ENCODE measurements around the gene KRTAP9-7.
"Not testable (repeated sequence)": the region's sequence is repeated elsewhere in the genome, so short reads cannot be mapped to it uniquely, and the experiment has no call there.

The KRTAP9-7 gene, protein sequence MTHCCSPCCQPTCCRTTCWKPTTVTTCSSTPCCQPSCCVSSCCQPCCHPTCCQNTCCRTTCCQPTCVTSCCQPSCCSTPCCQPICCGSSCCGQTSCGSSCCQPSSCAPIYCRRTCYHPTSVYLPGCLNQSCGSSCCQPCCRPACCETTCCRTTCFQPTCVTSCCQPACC

GRCh38 chr17:41275648-41276190 is at the start of gene KRTAP9-7:
Gene KRTAP9-7 (plus strand): TSS chr17:41275698. CDS start chr17:41275698, 0 bp downstream.
- not testable (repeated sequence) for DNase-seq

- DNase-seq, result no peak
Measured at GRCh38 chr17:41226051-41226450, 49.4 kb upstream of the KRTAP9-7 start.

DNA sequence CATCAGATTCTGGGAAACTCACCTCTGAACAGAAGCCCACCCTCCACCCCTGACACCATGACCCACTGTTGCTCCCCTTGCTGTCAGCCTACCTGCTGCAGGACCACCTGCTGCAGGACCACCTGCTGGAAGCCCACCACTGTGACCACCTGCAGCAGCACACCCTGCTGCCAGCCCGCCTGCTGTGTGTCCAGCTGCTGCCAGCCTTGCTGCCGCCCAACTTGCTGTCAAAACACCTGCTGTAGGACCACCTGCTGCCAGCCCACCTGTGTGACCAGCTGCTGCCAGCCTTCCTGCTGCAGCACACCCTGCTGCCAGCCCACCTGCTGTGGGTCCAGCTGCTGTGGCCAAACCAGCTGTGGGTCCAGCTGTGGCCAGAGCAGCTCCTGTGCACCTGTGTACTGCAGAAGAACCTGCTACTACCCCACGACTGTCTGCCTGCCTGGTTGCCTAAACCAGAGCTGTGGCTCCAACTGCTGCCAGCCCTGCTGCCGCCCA is 48.9 kb upstream of the KRTAP9-7 start, which contains the start of gene KRTAP9-2:
TSS of gene KRTAP9-2 (plus strand) at position 51 of the 498 bp plus-strand sequence. CDS start at position 58, 7 bp downstream.
- not testable (repeated sequence) for DNase-seq

DNA sequence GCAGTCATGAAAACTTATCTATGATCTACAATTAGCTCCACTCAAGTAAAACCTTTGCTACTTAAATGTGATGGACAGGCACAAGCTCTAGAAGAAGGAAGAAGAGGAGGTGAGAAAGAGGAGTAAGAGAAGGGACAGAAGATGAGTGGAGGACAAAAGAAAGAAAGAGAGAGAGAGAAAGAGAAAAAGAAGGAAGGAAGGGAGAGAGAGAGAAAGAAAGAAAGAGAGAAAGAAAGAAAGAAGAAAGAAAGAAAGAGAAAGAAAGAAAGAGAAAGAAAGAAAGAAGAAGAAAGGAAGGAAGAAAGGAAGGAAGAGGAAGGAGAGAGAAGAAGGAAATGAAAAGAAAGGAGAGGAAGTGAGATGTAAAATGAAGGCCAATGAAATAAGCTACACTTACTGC is 45.4 kb upstream of the KRTAP9-7 start:
- DNase-seq, result no peak

DNA sequence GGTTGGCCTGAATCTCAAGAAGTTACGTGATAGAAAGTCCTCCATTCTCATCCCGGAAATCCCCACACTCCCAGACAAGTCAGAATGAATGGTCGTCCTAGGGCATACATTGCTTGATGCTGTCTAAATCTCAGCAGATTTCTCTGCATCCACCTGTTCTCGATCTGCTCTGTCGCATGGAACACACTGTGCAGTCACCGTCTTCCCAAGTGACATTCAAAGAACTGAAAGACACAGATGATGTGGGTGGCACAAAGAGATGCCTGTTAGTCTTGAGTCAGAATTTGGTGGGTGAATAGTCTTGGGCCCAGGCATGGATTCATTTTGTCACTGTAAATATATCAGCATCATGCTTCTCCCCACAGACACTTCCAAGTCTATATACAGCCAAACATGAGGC is 43.8 kb upstream of the KRTAP9-7 start:
- DNase-seq, result no peak

DNA sequence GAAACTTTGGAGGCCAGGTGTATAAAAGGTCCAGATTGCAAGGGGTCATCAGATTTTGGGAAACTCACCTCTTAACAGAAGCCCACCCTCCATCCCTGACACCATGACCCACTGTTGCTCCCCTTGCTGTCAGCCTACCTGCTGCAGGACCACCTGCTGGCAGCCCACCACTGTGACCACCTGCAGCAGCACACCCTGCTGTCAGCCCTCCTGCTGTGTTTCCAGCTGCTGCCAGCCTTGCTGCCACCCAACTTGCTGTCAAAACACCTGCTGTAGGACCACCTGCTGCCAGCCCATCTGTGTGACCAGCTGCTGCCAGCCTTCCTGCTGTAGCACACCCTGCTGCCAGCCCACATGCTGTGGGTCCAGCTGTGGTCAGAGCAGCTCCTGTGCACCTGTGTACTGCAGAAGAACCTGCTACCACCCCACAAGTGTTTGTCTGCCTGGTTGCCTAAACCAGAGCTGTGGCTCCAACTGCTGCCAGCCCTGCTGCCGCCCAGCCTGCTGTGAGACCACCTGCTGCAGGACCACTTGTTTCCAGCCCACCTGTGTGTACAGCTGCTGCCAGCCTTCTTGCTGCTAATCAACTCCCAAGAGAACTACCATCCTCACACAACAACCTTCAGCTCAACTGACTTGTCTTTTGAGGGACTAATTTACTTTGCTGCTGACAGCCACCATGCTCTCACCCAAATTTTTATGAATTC is 42.9 kb upstream of the KRTAP9-7 start, which contains the start of gene KRTAP9-3:
TSS of gene KRTAP9-3 (plus strand) at position 51 of the 707 bp plus-strand sequence. CDS start at position 104, 53 bp downstream.
- not testable (repeated sequence) for DNase-seq

DNA sequence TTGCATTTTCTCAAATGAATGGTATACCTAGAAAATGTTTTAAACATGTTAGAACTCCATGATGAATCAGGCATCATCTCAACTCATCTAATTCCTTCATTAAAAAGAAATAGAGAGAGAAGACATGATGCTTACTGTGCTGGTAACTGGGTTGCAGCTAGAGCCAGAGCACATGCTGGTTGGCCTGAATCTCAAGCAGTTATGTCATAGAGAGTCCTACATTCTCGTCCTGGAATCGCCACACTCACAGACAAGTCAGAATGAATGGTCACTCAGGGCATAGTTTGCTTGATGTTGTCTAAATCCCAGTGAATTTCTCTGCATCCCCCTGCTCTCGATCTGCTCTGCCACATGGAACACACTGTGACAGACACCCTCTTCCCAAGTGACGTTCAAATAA is 38.4 kb upstream of the KRTAP9-7 start:
- not testable (repeated sequence) for DNase-seq

GRCh38 chr17:41237949-41238437 is 37.5 kb upstream of the KRTAP9-7 start, which contains the start of gene KRTAP9-8:
Gene KRTAP9-8 (plus strand): TSS chr17:41237999. CDS start chr17:41238052, 53 bp downstream.
- DNase-seq, result not testable (repeated sequence)

DNA sequence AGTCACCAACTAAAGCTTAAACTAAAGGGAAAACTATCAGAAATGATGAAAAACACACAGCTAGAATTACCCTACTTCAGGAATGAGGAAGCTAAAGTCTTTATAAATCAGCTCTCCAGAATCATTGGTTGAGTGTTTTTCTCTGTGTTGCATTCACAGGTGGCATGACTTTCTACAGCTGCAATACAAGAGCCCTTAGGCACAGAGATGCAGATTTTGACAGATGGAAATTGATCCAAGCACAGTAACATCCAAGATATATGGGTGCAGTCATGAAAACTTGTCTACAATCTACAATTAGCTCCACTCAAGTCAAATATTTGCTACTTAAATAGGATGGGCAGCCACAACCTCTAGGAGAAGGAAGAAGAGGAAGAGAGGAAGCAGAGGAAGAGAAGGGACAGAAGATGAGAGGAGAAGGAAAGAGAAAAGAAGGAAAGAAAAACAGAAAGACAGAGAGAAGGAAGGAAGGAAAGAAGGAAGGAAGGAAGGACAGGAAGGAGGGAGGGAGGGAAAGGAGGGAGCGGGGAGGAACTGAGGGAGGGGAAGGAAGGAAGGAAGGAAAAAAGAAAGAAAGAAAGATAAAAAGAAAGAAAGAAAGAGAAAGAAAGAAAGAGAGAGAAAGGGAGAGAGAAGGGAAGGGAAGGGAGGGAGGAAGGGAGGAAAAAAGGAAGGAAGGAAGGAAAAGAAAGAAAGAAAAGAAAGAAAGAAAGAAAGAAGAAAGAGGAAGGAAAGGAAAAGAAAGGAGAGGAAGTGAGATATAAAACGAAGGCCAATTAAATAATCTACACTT is 28.3 kb upstream of the KRTAP9-7 start:
- DNase-seq, result not testable (repeated sequence)

DNA sequence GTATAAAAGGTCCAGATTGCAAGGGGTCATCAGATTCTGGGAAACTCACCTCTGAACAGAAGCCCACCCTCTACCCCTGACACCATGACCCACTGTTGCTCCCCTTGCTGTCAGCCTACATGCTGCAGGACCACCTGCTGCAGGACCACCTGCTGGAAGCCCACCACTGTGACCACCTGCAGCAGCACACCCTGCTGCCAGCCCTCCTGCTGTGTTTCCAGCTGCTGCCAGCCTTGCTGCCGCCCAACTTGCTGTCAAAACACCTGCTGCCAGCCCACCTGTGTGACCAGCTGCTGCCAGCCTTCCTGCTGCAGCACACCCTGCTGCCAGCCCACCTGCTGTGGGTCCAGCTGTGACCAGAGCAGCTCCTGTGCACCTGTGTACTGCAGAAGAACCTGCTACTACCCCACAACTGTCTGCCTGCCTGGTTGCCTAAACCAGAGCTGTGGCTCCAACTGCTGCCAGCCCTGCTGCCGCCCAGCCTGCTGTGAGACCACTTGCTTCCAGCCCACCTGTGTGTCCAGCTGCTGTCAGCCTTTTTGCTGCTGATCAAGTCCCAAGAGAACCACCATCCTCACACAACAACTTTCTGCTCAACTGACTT is 25.8 kb upstream of the KRTAP9-7 start, which contains the start of gene KRTAP9-4:
TSS of gene KRTAP9-4 (plus strand) at position 51 of the 604 bp plus-strand sequence. CDS start at position 85, 34 bp downstream.
- not testable (repeated sequence) for DNase-seq

DNA sequence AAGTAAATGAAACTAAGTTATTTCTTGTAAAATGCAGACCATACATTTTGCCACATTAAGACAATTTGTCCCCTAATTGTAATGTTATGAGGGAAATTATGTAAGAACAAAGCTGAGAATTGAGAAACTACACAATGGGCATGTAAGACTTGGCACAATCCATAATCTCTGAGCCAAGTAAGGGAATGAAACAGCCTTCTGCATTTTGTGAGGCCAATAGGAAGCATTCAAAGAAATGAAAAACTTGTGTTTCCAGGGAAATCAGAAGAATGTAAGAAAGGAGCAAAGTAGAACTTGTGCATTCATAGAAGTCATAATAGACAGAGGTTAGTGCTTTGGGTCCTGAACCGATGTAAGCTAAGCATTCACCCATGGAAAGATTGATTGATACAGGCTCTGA is 24.2 kb upstream of the KRTAP9-7 start:
- no peak for DNase-seq

DNA sequence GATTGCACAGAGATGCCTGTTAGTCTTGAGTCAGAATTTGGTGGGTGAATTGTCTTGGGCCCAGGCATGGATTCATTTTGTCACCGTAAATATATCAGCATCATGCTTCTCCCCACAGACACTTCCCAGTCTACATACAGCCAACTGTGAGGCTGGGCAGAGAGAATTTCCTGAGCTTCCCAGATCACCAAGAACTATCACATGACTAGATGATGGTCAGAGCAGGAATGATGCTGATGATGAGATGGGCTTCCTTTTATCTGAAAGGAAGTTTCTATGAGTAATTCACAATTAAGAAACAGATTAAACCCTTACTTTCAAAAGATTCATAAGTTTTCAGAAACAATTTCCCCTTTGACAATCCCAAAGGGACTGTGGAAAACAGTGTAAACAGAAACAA is 20.6 kb upstream of the KRTAP9-7 start:
- no peak for DNase-seq

GRCh38 chr17:41255381-41256290 is 19.9 kb upstream of the KRTAP9-7 start, which contains the start of gene KRTAP9-9:
Gene KRTAP9-9 (plus strand): TSS chr17:41255384.
- DNase-seq, result peak; percentile 55

GRCh38 chr17:41256291-41256685 is 19.2 kb upstream of the KRTAP9-7 start:
- peak; percentile 50 for DNase-seq

- no peak for DNase-seq
Measured at GRCh38 chr17:41258406-41258805, 17.1 kb upstream of the KRTAP9-7 start.

GRCh38 chr17:41263212-41263611 is 12.3 kb upstream of the KRTAP9-7 start:
- no peak for DNase-seq

DNA sequence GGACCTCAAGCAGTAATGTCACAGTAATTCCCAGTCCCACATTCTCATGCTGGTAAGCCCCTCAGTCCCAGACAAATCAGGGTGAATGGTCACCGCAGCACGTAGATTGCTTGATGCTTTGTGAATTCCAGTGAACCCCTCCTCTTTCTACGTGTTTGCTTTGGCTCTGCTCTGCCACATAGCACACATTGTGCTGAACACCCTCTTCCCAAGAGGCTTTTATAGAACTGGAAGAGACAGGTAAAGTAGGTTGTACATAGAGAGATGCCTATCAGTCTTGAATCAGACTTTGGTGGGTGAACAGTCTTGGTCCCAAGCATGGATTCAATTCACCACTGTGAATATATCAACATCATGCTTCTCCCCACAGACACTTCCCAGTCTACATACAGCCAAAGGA is 10.9 kb upstream of the KRTAP9-7 start:
- no peak for DNase-seq

DNA sequence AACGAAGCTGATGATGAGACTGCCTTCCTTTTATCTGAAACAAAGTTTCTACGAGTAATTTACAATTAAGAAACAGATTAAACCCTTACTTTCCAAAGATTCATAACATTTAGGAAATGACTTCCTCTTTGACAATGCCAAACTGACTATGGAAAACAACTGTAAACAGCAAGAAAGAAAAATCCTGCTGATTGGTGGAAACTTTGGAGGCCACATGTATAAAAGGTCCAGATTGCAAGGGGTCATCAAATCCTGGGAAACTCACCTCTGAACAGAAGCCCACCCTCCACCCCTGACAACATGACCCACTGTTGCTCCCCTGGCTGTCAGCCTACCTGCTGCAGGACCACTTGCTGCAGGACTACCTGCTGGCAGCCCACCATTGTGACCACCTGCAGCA is 10.4 kb upstream of the KRTAP9-7 start, which contains the start of gene KRTAP9-6:
TSS of gene KRTAP9-6 (plus strand) at position 301 of the 400 bp plus-strand sequence. CDS start at position 301, 0 bp downstream.
- no peak for DNase-seq

GRCh38 chr17:41267711-41268110 is 7.8 kb upstream of the KRTAP9-7 start:
- no peak for DNase-seq

GRCh38 chr17:41271323-41271722 is 4.2 kb upstream of the KRTAP9-7 start:
- DNase-seq, result not testable (repeated sequence)

DNA sequence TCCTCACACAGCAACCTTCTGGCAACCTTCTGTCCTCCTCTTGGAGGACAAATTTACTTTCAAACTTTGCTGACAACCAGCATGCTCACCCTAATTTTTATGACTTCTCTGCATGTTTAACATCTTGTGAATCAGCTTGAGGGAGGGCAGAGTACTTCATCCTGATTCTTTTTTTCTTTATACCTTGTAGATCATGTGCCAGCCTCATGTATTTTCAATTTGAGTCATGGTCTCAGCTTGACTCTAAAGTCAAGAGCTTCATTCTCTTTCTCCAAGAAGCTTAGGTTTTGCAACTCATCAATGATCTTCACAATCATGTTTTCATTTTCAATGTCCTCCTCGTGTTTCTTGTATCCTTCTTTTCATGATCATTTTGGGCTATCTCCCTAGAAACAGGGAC is 3.6 kb upstream of the KRTAP9-7 start:
- DNase-seq, result no peak

All from fibroblast of upper back skin (primary cell).